SW 1271 (cell line): ENCODE results near the gene FOXO3.
"Not testable (repeated sequence)": the region's sequence is repeated elsewhere in the genome, so short reads cannot be mapped to it uniquely, and the experiment has no call there.

Experiments used
- DNase-seq, 2 experiments: peaks; one replicate each; lab custom pipeline; 2025; lab: John Stamatoyannopoulos, UW

FOXO3 gene

GRCh38 chr6:108560463-108561308 is at the start of gene FOXO3:
TSS of gene FOXO3 (plus strand) at chr6:108560917. CDS start at chr6:108561209, 292 bp downstream.
- peak; percentile 58 to 83 for DNase-seq

DNA sequence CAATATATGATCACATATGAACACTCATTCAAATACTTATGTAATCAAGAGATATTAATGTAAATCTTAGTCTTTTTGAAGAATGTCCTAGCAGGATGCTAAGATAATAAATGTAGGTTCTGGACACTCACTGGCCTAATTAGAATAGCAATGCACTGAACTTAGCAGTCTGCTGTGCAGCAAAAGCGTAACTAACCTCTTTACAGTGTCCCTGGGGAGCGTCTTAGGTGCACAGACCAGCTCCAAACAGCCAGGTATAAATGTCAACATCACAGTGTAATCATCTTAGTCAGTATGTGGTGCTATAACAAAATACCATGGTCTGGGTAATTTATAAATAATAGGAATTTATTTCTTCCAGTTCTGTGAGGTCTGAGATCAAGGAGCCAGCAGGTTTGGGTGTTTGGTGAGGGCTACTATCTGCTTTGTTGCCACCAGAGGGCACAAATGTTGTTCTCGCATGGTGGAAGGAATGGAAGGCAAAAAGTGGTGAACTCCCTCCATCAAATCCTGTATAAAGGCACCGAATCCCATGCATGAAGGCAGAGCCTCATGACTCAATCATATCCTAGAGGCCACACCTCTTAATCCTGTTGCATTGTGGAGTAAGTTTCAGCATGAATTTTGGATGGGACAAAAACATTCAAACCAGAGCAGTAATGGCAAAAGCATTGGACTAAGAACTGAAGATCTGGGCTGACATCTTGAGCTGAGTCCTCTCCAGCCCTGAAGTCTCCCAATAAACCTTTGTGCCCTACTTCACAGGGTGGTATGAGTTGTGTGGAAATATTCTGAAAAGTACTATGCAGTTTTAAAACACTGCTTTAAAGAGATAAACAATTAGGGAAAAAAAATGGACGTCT is 41.8 kb upstream of the FOXO3 start:
- DNase-seq: peak in 1 of 2 experiments; percentile 31

GRCh38 chr6:108521616-108522107 is 39.1 kb upstream of the FOXO3 start:
- no peak for DNase-seq

DNA sequence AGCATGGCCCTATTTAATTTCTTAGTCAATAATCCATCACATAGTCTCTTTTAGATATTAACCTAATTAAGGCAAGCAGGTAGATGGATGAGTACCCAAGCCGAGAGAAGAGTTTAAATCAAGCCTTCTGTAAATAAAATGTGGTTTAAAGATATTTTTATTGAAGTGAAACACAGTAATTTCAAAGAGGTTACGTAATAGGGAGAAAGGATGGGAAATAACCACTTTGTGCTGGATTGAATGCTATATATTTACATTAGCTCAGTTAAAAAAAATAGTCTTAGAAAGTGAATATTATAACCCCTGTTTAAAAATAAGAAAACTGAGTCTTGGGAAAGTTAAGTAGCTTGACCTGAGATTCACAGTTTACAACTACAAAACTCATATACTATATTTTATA is 37.0 kb upstream of the FOXO3 start:
- DNase-seq: no peak

DNA sequence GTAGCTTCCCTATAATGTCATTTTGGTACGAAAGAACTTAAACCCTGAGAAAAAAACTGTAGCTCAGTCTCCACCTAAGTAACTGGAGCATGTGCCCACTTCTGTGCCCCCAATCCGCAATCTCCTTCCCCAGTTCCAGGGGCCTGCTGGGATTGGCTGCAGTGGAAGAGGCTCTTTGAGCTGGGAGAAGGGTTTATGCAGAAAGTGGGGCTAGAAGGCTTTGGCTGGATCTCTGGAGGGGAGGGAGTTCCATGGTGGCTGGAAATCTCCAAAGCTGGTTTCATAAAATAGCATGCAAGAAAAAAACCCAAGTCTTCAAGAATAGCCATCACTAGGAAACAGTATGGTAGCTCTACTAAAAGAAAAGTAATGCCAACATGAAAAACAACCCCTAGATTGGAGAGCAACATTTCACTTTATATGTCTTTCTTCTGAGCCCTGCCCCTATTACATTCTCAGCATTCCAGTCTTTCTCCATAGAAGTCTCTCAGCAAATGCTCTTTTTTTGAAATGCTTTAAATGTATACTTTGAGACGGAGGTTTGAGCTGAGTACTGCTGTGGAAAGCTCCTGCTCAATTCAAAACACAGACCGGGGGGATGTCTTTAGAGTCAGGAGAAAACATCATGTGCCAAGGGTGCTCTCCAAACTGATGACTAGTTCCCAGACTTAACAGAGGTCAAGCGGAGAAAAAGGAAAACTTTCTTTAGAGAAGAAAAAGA is 36.0 kb upstream of the FOXO3 start:
- DNase-seq: no peak

DNA sequence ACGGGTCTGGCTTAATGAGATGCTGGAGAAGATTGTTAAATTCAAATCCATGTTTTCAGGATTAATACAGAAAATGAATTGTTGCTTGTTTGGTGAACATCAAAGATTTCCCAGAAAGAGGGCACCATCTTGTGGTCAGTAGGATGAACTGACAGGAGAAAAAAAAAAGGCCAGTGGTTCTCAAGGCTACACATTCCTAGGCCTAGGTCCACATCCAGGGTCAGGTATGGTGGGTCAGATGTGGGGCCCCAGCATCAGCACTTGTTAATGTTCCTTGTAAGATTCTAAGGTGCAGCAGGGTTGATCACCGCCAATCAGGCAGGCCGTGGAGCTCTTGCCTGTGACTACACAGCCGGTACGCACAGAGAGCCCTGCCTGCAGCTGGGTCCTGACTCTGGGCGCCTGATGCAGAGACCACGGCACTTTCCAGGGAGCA is 34.0 kb upstream of the FOXO3 start:
- DNase-seq: peak in 1 of 2 experiments; percentile 54

DNA sequence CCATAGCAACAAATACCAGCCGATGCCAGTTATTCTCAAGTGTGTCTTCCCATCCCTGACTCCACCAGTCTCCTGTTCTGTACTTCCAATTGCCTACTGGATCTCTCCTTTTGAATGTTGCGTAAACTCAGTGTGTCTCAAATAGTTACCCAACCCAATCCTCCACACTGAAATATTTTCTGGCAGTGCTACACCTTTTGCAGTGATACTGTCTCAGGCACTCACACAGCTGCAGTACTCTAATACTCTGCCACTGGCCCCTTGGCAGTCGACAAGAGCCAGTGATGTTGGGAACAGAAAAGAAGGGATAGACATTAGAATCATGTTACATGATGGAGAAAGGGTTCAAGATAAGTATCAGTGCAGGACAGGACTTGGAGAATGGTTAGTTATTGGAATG is 31.8 kb upstream of the FOXO3 start:
- DNase-seq: no peak

DNA sequence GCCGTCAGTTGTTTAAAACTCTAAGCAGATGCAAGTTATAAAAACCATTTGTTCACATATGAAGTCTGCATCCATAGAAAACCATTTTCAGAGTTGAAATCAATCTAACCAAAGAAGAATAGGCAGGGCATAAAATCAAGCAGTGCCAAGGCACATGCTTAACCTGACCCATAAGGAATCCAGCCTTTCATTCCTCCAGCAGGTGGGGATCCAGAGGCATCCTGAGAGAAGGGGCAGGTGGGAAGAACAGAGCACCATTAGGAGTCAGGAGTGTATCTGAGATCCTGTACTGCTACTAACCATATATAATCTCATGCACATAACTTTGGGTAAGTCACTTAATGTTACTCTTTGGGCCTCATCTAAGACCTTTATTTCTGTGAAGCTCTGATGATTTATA is 29.4 kb upstream of the FOXO3 start:
- DNase-seq: no peak

- DNase-seq: no peak
Observed at GRCh38 chr6:108535114-108535742, 25.5 kb upstream of the FOXO3 start.

- DNase-seq: not testable (repeated sequence)
Observed at GRCh38 chr6:108535920-108536535, 24.7 kb upstream of the FOXO3 start.

DNA sequence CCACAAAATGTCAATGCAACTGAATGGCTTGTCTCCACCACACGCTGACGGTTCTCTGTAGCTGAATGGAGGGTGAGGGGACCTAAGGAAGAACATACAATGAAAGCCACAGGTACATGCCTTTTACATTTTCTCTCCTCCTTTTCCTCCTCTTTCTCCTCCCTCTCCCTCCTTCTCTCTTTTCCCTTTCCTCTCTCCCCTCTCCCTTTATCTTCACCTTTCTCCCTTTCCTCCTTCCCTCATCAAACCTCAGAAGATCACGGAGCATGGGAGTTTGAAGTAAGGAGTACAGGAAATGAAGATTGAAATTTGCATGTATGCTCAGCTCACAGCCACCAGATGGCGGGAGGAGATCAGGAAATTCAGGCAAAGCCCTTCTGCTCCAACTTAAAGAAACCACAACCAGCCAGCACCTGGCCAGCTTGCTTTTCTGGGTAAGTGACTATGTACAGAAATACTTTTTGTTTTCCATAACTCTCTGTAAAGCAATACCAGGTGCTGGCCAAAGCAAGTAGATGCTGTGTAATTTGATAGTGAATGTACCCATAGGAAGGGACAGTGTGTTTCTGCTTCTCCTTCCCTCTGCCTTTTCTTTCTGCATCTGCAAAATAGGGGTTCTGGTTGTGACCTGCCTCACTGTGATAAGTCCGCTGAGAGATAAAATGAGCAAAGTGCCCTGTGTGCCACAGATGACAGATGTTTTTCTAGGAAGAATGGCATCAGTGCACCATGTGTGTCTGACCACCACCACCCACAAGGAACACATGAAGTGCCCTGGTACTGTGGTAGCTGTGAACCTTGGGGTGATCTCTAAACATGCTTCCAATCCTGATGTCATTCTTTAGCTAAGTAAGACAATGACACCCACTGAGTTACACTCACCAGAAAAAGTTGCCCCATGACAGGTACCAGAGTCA is 18.6 kb upstream of the FOXO3 start:
- DNase-seq: peak; percentile 17 to 68

DNA sequence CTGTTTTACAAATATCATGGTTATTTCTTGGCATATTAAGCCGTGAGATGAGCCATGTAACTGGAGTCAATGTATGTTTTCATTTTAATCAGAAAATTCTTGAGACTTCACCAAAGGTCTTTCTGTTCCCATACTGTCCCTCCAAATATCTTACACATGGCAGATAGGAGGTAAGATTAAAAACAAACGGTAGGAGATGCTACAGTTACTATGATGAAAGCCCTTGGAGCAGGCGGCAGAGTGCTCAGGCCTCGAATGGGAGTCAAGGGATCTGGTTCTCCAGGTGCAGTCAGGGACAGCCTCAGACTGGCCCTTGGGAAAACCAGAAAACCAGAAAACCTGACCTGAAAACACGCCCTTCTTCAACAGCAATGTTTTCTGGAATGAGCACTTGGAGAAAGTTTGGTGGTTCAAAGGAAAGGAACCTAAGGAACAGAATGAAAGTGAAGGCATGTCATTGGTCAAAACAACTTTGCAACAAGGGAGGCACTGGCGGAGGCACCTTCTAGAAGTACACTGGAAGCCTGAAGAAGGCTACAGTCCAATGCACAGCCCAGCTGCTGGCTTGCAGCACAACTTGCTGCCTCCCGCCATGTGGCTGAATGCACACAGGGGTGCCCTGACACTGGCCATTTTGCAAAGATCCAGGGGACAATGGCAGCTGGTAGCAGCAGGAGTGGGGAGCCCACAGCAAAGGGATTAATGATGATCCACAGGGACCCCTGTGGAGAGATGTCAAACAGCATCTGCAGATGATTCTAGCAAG is 17.4 kb upstream of the FOXO3 start:
- DNase-seq: no peak

DNA sequence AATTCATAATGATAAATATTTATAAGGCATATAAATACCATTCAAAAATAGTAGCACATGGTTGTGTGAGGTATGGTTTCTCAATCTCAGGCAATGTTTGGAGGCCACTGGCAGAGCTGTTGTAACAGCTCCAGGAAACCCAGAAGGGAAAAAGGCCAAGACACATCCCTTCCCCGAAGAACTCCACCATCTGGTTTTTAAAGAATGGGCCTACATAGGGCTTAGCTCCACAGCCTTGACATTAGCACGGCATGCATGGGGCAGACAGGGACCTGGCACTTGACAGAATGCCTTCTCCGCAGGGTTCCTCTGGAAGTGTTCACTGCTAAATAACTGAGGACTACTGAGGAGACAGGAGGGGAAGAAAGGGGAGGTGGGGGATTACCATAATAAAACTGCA is 16.1 kb upstream of the FOXO3 start:
- no peak for DNase-seq

- DNase-seq: no peak
Observed at GRCh38 chr6:108546079-108547049, 14.4 kb upstream of the FOXO3 start.

DNA sequence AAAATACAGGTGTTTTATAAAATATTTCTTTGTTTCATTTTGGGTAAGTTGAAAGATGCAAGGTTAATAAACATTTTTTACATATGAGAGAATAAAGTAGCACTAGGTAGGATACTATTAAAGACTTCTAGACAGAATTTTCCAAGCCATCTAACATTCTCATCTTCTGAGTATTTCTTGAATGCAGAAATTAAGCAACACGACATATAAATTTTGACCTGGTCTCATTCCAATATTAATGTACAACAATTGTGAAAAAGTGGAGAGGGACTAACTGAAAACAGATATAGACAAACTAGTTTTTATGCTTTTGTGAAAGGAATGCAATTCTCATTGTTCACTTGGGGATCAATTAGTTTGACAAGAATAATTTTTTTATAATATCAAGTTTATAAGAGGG is 11.5 kb upstream of the FOXO3 start:
- DNase-seq: no peak

DNA sequence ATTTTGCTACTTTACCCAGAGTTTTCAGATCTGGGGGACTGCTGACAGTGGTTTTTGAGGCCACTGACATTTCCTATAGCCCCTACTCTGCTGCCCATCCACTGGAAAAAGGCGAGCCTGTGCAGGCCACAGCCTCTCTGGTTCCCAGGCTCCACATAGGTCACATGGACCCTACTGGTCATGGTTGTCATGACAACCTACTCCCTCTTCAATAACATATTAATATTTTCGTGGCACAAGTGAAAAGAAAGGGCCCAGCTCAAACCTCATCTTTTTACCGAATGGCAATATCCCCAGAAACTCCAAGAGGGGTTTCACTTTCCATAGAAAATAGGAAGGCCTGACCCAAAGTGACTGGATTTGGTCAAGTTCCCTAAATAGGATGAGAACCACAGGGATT is 11.0 kb upstream of the FOXO3 start:
- no peak for DNase-seq

GRCh38 chr6:108550256-108550655 is 10.5 kb upstream of the FOXO3 start:
- no peak for DNase-seq

DNA sequence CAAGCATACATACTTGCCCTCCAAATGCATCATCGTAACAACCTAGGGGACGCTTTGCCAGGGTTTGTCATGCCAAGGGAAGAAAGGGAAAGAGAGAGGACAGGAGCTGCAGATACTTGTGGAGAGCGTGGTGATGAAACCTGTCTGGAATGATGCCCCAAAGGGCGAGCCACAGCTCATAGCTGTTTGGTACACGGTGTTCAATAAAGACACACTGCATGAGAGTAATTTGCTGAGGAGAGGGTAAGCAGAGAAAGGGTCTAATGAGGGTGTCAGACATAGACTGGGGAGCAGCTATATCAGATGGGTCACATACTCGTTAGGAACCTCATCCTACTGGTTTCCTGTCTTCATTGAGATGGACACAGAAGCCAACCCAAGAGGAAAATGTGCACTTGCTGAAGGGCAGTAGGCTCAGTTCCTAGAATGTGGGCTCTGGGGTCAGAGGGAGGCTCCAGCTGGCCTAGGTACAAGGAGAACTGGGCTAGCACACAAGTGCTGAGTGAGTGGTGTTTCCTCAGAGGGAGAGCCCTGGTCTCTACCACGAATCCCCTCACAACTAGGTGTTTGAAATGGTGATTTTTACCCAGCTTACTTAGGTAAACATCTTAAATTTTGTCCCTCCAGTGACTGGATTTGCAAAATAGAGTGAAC is 5.2 kb upstream of the FOXO3 start:
- no peak for DNase-seq
